Stimulated activated CD4-positive, alpha-beta T cell treated with anti-CD3 and anti-CD28 coated beads, Interleukin-1b, Interleukin-23, amount 100 ng/mL, for 4 hours (primary cell): ENCODE measurements around the gene PMS1.
"Not testable (repeated sequence)": the region's sequence is repeated elsewhere in the genome, so short reads cannot be mapped to it uniquely, and the experiment has no call there.

Experiments
- DNase-seq, 2 donors: peaks; one replicate each; pipeline ENCODE4 v3.0.0-alpha.2; 2020; ENCODE audit warnings: low read depth in 2 of 2

Gene PMS1

GRCh38 chr2:189818249-189819038 lies 34.2 kb downstream of the PMS1 start:
- DNase-seq = no peak

- no peak for DNase-seq
Observed at GRCh38 chr2:189819297-189819704, 35.1 kb downstream of the PMS1 start.

GRCh38 chr2:189821953-189822748 lies 37.9 kb downstream of the PMS1 start:
- DNase-seq = no peak

GRCh38 chr2:189824694-189825396 lies 40.6 kb downstream of the PMS1 start:
- DNase-seq = no peak

GRCh38 chr2:189826039-189826438 lies 41.8 kb downstream of the PMS1 start:
- DNase-seq = no peak

- no peak for DNase-seq
Observed at GRCh38 chr2:189829102-189829833, 45.0 kb downstream of the PMS1 start.

GRCh38 chr2:189830510-189830909 lies 46.3 kb downstream of the PMS1 start:
- no peak for DNase-seq

GRCh38 chr2:189834059-189834458 lies 49.8 kb downstream of the PMS1 start:
- DNase-seq = no peak

GRCh38 chr2:189834642-189835041 lies 50.4 kb downstream of the PMS1 start:
- not testable (repeated sequence) for DNase-seq

- no peak for DNase-seq
Observed at GRCh38 chr2:189835855-189836558, 51.8 kb downstream of the PMS1 start.

GRCh38 chr2:189836644-189837043 lies 52.4 kb downstream of the PMS1 start:
- DNase-seq = no peak

- no peak for DNase-seq
Observed at GRCh38 chr2:189837326-189837725, 53.1 kb downstream of the PMS1 start.

GRCh38 chr2:189841019-189841418 lies 56.8 kb downstream of the PMS1 start:
- no peak for DNase-seq

- no peak for DNase-seq
Observed at GRCh38 chr2:189848276-189848675, 64.0 kb downstream of the PMS1 start.

- no peak for DNase-seq
Observed at GRCh38 chr2:189849550-189849949, 65.3 kb downstream of the PMS1 start.

GRCh38 chr2:189851174-189851826 lies 67.0 kb downstream of the PMS1 start:
- no peak for DNase-seq

- DNase-seq = no peak
Observed at GRCh38 chr2:189854187-189854586, 69.9 kb downstream of the PMS1 start.

- no peak for DNase-seq
Observed at GRCh38 chr2:189854940-189855339, 70.7 kb downstream of the PMS1 start.

GRCh38 chr2:189858291-189858690 lies 74.0 kb downstream of the PMS1 start:
- no peak for DNase-seq

GRCh38 chr2:189860161-189860560 lies 75.9 kb downstream of the PMS1 start:
- DNase-seq = no peak

- DNase-seq = no peak
Observed at GRCh38 chr2:189862751-189863150, 78.5 kb downstream of the PMS1 start.
